ENCODE measurements around the gene SLC6A6.

GRCh38 chr3:14418296-14419250 lies 16.2 kb downstream of the SLC6A6 start:
- no peak for TF ChIP-seq GATA2 (IDR thresholded peaks at IDR 0.05; ENCODE audit: low read depth, low read length)
- no peak for TF ChIP-seq GATA3 (IDR thresholded peaks at IDR 0.05; ENCODE audit: low read depth, low read length)

All from SH-SY5Y (cell line).